Pancreas (tissue), 10 donors: ENCODE results near the gene MRPL27. TPM values are rescaled to one million over a fixed set of nuclear protein-coding genes. Genes with fewer than 3 reads are reported as not detected.
A peak's percentile ranks its signal among the peaks of the same experiment; 100 is the strongest.
"Not testable (repeated sequence)": the region's sequence is repeated elsewhere in the genome, so short reads cannot be mapped to it uniquely, and the experiment has no call there.

Source experiments
- ATAC-seq, 4 donors: fragments of 200-7000 bp; cut with Tn5 transposase; one replicate each; pipeline versions ENCODE4 v1.8.0 to v1.9.1; 2020; ENCODE audit warnings: mild to moderate bottlenecking in 4 of 4, moderate library complexity in 4 of 4
- DNase-seq, 6 donors: peaks; one replicate each; pipeline ENCODE4 v3.0.0-alpha.2; 2020
- FAIRE-seq: peaks from 2 replicates; lab custom pipeline; 2012; peaks lifted over from hg19 to GRCh38; lab: Jason Lieb, UNC
- H3K27ac ChIP-seq, 4 donors: fragments of 200-600 bp; sonication (generic); 1 replicate in 3 of 4; 2 replicates in 1 of 4; pipeline versions ENCODE4 v1.5.0 to v1.8.0; 2020
- H3K27me3 ChIP-seq, 4 donors: fragments of 200-600 bp; one replicate each; pipeline ENCODE4 v1.8.0; 2021
- H3K36me3 ChIP-seq, 3 donors: fragments of 200-600 bp; sonication (generic) in 1 of 3; one replicate each; pipeline versions ENCODE4 v1.5.0 to v1.8.0; 2020 to 2021
- H3K4me1 ChIP-seq, 3 donors: fragments of 200-600 bp; one replicate each; pipeline ENCODE4 v1.8.0; 2021
- H3K4me3 ChIP-seq, 4 donors: fragments of 200-600 bp; sonication (generic) in 2 of 4; one replicate each; pipeline versions ENCODE4 v1.5.0 to v1.8.0; 2020 to 2021
- H3K9me3 ChIP-seq, 4 donors: fragments of 200-600 bp; one replicate each; pipeline ENCODE4 v1.8.0; 2021
- CTCF ChIP-seq, 4 donors: fragments of 200-600 bp; sonication (generic) in 3 of 4; IDR thresholded peaks; one replicate each; pipeline versions ENCODE4 v1.5.0 to v1.8.0; 2021; ENCODE audit warnings: antibody characterized with exemption in 4 of 4
- WGBS, 2 donors: extraction: QIAGEN DNeasy Blood & Tissue Kit; methylation state at CpG; one replicate each; pipeline ENCODE4 v1.1.7; 2013; 5-methylcytosine and 5-hydroxymethylcytosine counted together
- intact Hi-C, 3 donors: fragments of 100-400 bp; cut with DNase I; formaldehyde crosslinking; loops; one replicate each; pipeline versions ENCODE4 v1.11.1 to v1.14.2; 2022
- polyA plus RNA-seq, 2 donors: library from polyadenylated mRNA; stranded (reverse); fragments of 200-250 nt; gene quantifications; one replicate each; pipeline ENCODE4 v1.2.3, GENCODE V29; 2013
- total RNA-seq, 6 donors: library from RNA; stranded (reverse); fragmentation: NEBNext Ultra II Directional in 4 of 6; extraction: Animal tissue kit (Norgen Biotek cat#: 25700) in 4 of 6; gene quantifications; one replicate each; pipeline versions ENCODE4 v1.2.1 to v1.2.4, GENCODE V29; 2021 to 2023
- donor health status: healthy with polysubstance abuse.
- donor health status: DM: no; HTN: no; CAD: no; lungs with moderate emphysema.
- donor health status: DM: no; HTN: no; CAD: no.
- donor health status: control.
- donor health status: control.
- donor health status: Bipolar disorder and iron deficiency.
- donor health status: DM: yes; HTN: yes; CAD: no.
- donor health status: DM: no; HTN: no; CAD: no.
- donor health status: DM: no; HTN: no; CAD: no.
- donor health status: DM: yes; HTN: yes; CAD: no.

The MRPL27 gene
- total RNA-seq (10 to 100 TPM; 19.6 to 29.1 (median 23.9) TPM), polyA plus RNA-seq (10 to 100 TPM; 84.5 to 89.0 TPM)

- ATAC-seq, result peak; percentile 96 to 98 (median 98)
- H3K27me3 ChIP-seq, result no peaks in the 10 kb centered on the region
- TF ChIP-seq CTCF (IDR thresholded peaks at IDR 0.05), result no peak
- no peak for FAIRE-seq
- WGBS, 2 donors, result 1 to 2% methylated on average over 42 of the region's 42 CpGs
- no peaks in the 10 kb centered on the region for H3K9me3 ChIP-seq
- H3K4me1 ChIP-seq, result peaks cover 0 to 11% (median 0%) of the 10 kb centered on the region in 3 donors
- intact Hi-C loops, result no loop called here
- peak within 1 kb of the TSS; percentile 70 to 82 (median 76) for H3K4me3 ChIP-seq
- peaks cover under 1 to 25% (median 13%) of the 10 kb centered on the region in 3 donors for H3K36me3 ChIP-seq
- peak; percentile 70 to 88 (median 83) for DNase-seq
- H3K27ac ChIP-seq, result peak within 1 kb of the TSS; percentile 80 to 91 (median 88)
These were observed at the start of gene MRPL27, which contains the start of gene EME1 for GRCh38 chr17:50372758-50373556. Gene MRPL27 (minus strand): TSS chr17:50373184. CDS start chr17:50373170, 14 bp downstream. Gene EME1 (plus strand): TSS chr17:50373229. CDS start chr17:50375209, 1,980 bp downstream.

GRCh38 chr17:50422738-50423137 is 49.8 kb upstream of the MRPL27 start:
- H3K36me3 ChIP-seq, result no peaks in the 10 kb centered on the region
- H3K27me3 ChIP-seq, result no peaks in the 10 kb centered on the region
- ATAC-seq (no peak), DNase-seq (no peak), FAIRE-seq (no peak)
- no peaks in the 10 kb centered on the region for H3K9me3 ChIP-seq
- intact Hi-C loops, result no loop called here
- no peak for TF ChIP-seq CTCF (IDR thresholded peaks at IDR 0.05)
- no peak overlapping the region for H3K27ac ChIP-seq
- H3K4me3 ChIP-seq, result no peak overlapping the region
- 76 to 80% methylated on average over 2 of the region's 2 CpGs for WGBS, 2 donors
- H3K4me1 ChIP-seq, result peaks cover 12 to 43% (median 35%) of the 10 kb centered on the region in 3 donors

- FAIRE-seq, result no peak
- H3K4me3 ChIP-seq, result peak overlapping the region in 1 of 4 donors; percentile 19
These were observed 48.5 kb upstream of the MRPL27 start for GRCh38 chr17:50421308-50422051.

GRCh38 chr17:50420419-50421112 is 47.6 kb upstream of the MRPL27 start:
- H3K4me3 ChIP-seq, result no peak overlapping the region
- no peaks in the 10 kb centered on the region for H3K36me3 ChIP-seq
- no peaks in the 10 kb centered on the region for H3K27me3 ChIP-seq
- DNase-seq (no peak), FAIRE-seq (no peak), ATAC-seq (peak in 1 of 4 donors; percentile 10)
- H3K4me1 ChIP-seq, result peaks cover 5 to 34% (median 31%) of the 10 kb centered on the region in 3 donors
- peak overlapping the region in 3 of 4 donors; percentile 12 to 77 (median 76) for H3K27ac ChIP-seq
- no peak for TF ChIP-seq CTCF (IDR thresholded peaks at IDR 0.05)
- intact Hi-C loops, result no loop called here
- 92 to 93% methylated on average over 6 of the region's 6 CpGs for WGBS, 2 donors
- H3K9me3 ChIP-seq, result no peaks in the 10 kb centered on the region

More at GRCh38 chr17:50421308-50422051, 48.5 kb upstream of the MRPL27 start:
- TF ChIP-seq CTCF (IDR thresholded peaks at IDR 0.05), result no peak
- no peaks in the 10 kb centered on the region for H3K9me3 ChIP-seq
- H3K36me3 ChIP-seq, result no peaks in the 10 kb centered on the region
- DNase-seq, result no peak
- peak overlapping the region in 3 of 4 donors; percentile 42 to 77 (median 76) for H3K27ac ChIP-seq
- WGBS, 2 donors, result 34 to 45% methylated on average over 3 of the region's 3 CpGs
- peaks cover 7 to 35% (median 31%) of the 10 kb centered on the region in 3 donors for H3K4me1 ChIP-seq
- ATAC-seq, result peak in 3 of 4 donors; percentile 3 to 32 (median 19)
- intact Hi-C loops, result no loop called here
- H3K27me3 ChIP-seq, result no peaks in the 10 kb centered on the region

- peaks cover 0 to 26% (median 23%) of the 10 kb centered on the region in 3 donors for H3K4me1 ChIP-seq
- DNase-seq, ATAC-seq, H3K9me3 ChIP-seq, H3K27me3 ChIP-seq, FAIRE-seq, intact Hi-C loops, H3K36me3 ChIP-seq, H3K27ac ChIP-seq, H3K4me3 ChIP-seq: not testable (repeated sequence)
- 97 to 99% methylated on average over 10 of the region's 10 CpGs for WGBS, 2 donors
These were observed 46.6 kb upstream of the MRPL27 start for GRCh38 chr17:50419577-50419976.
